HCT116 (cell line): ENCODE data around the gene TNRC18. TPM values are rescaled to one million over a fixed set of nuclear protein-coding genes. Genes with fewer than 3 reads are reported as not detected.

Source experiments
- ATAC-seq: fragments of 200-7000 bp; cut with Tn5 transposase; 2 replicates; pipeline ENCODE4 v1.9.1; 2020; ENCODE audit warnings: mild to moderate bottlenecking, moderate library complexity
- BruUV-seq: library from RNA; stranded (reverse); fragments of 400-500 nt; replicated peaks from 2 replicates; lab custom pipeline; 2021; lab: Mats Ljungman, UMichigan
- CTCF ChIA-PET: fragments of 300-600 bp; sonication (Branson Sonifier 250); formaldehyde crosslinking; loops from one replicate; lab custom pipeline; 2021; ENCODE audit warnings: antibody characterized with exemption; lab: Charles Lee
- POLR2A ChIA-PET: fragments of 300-600, 350-600 bp; sonication (Branson Sonifier 250); formaldehyde crosslinking; loops from one replicate; lab custom pipeline; 2021; ENCODE audit warnings: antibody characterized with exemption; lab: Charles Lee
- RAD21 ChIA-PET, 2 experiments: fragments of 300-600 bp; sonication (Branson Sonifier 250); formaldehyde crosslinking; loops; one replicate each; lab custom pipeline; 2023; ENCODE audit warnings: low total read pairs in 2 of 2; ENCODE audit not compliant: uncharacterized antibody in 2 of 2, unreplicated experiment in 2 of 2, low non-redundant PET in 1 of 2; lab: Charles Lee
- DNase-seq: peaks from one replicate; pipeline ENCODE4 v3.0.0-alpha.2; 2010; ENCODE audit warnings: low read depth, low spot score
- H2AFZ ChIP-seq: fragments of 200-600 bp; shearing (Covaris generic), sonication (generic); 2 replicates; pipeline ENCODE4 v1.6.1; 2017; ENCODE audit warnings: low read depth, mixed run types, mixed read lengths, antibody characterized with exemption, low read length; ENCODE audit not compliant: poor library complexity, severe bottlenecking
- H3K27ac ChIP-seq: 2 replicates; pipeline ENCODE4 v1.5.1; 2012; ENCODE audit warnings: low read depth, low read length
- H3K27me3 ChIP-seq: fragments of 200-600 bp; sonication (generic); 2 replicates; pipeline ENCODE4 v1.6.1; 2016; ENCODE audit warnings: mixed run types, low read length, mixed read lengths; ENCODE audit not compliant: insufficient read depth
- H3K36me3 ChIP-seq, 2 experiments: fragments of 200-500 bp in 1 of 2; fragments of 200-600 bp in 1 of 2; sonication (Bioruptor generic) in 1 of 2; sonication (generic) in 1 of 2; 2 replicates each; pipeline versions ENCODE4 v1.5.1 to v1.6.1; 2014 to 2016; ENCODE audit warnings: low read length in 2 of 2, inconsistent platforms in 1 of 2, mixed read lengths in 1 of 2, mixed run types in 1 of 2; ENCODE audit not compliant: insufficient read depth in 2 of 2, control insufficient read depth in 1 of 2
- H3K4me1 ChIP-seq, 2 experiments: fragments of 200-600 bp in 1 of 2; sonication (generic) in 1 of 2; 2 replicates each; pipeline versions ENCODE4 v1.5.1 to v1.6.1; 2012 to 2017; ENCODE audit warnings: low read length in 2 of 2, inconsistent platforms in 1 of 2, mild to moderate bottlenecking in 1 of 2, mixed read lengths in 1 of 2, mixed run types in 1 of 2, moderate library complexity in 1 of 2; ENCODE audit not compliant: insufficient read depth in 2 of 2, control insufficient read depth in 1 of 2
- H3K4me2 ChIP-seq: fragments of 200-600 bp; sonication (generic); 2 replicates; pipeline ENCODE4 v1.6.1; 2017; ENCODE audit warnings: mixed run types, low read length, mixed read lengths
- H3K4me3 ChIP-seq, 2 experiments: fragments of 200-600 bp in 1 of 2; sonication (generic) in 1 of 2; replicated peaks in 1 of 2; 2 replicates each; pipeline ENCODE4 v1.5.1; 2011 to 2016; ENCODE audit warnings: low read length in 2 of 2, control low read depth in 1 of 2, low read depth in 1 of 2, mild to moderate bottlenecking in 1 of 2, mixed read lengths in 1 of 2, mixed run types in 1 of 2
- H3K79me2 ChIP-seq: fragments of 200-600 bp; sonication (generic); 2 replicates; pipeline ENCODE4 v1.6.1; 2017; ENCODE audit warnings: mild to moderate bottlenecking, mixed run types, low read length, moderate library complexity, mixed read lengths; ENCODE audit not compliant: insufficient read depth
- H3K9ac ChIP-seq: fragments of 200-600 bp; sonication (generic); 2 replicates; pipeline ENCODE4 v1.6.1; 2016; ENCODE audit warnings: low read length, mixed read lengths
- H3K9me2 ChIP-seq: fragments of 200-600 bp; sonication (generic), shearing (Covaris generic); 2 replicates; pipeline ENCODE4 v1.6.1; 2017; ENCODE audit warnings: mixed run types, mild to moderate bottlenecking, moderate library complexity; ENCODE audit not compliant: insufficient read depth
- H3K9me3 ChIP-seq, 2 experiments: fragments of 200-500 bp in 1 of 2; fragments of 200-600 bp in 1 of 2; sonication (Bioruptor generic) in 1 of 2; sonication (generic) in 1 of 2; 2 replicates each; pipeline ENCODE4 v1.6.1; 2014 to 2017; ENCODE audit warnings: low read length in 2 of 2, mixed read lengths in 2 of 2, inconsistent platforms in 1 of 2, low read depth in 1 of 2, mild to moderate bottlenecking in 1 of 2, mixed run types in 1 of 2, moderate library complexity in 1 of 2; ENCODE audit not compliant: control insufficient read depth in 1 of 2, insufficient read depth in 1 of 2
- H4K20me1 ChIP-seq: fragments of 200-600 bp; sonication (generic), shearing (Covaris generic); 2 replicates; pipeline ENCODE4 v1.6.1; 2017; ENCODE audit warnings: mixed run types, mild to moderate bottlenecking, moderate library complexity; ENCODE audit not compliant: insufficient read depth
- CEBPB ChIP-seq: IDR thresholded peaks from 2 replicates; pipeline ENCODE4 v1.6.1; 2012; ENCODE audit warnings: low read depth
- CTCF ChIP-seq, 3 experiments: fragments of 200-600 bp in 1 of 3; sonication (generic) in 1 of 3; IDR thresholded peaks in 2 of 3; conservative IDR thresholded peaks in 1 of 3; 2 replicates each; pipeline ENCODE4 v1.5.1; 2012 to 2017; ENCODE audit warnings: low read depth in 2 of 3, low read length in 2 of 3, antibody characterized with exemption in 1 of 3, borderline replicate concordance in 1 of 3, control low read depth in 1 of 3, mild to moderate bottlenecking in 1 of 3, mixed read lengths in 1 of 3, mixed run types in 1 of 3, moderate library complexity in 1 of 3; ENCODE audit not compliant: insufficient read depth in 1 of 3
- ELF1 ChIP-seq: IDR thresholded peaks from 2 replicates; pipeline ENCODE4 v1.6.1; 2012; ENCODE audit warnings: low read depth, borderline replicate concordance
- EZH2phosphoT487 ChIP-seq: fragments of 200-600 bp; IDR thresholded peaks from 2 replicates; pipeline ENCODE4 v1.6.1; 2018; ENCODE audit warnings: antibody characterized with exemption, borderline replicate concordance
- FOSL1 ChIP-seq: IDR thresholded peaks from 2 replicates; pipeline ENCODE4 v1.6.1; 2012; ENCODE audit warnings: low read depth
- SRF ChIP-seq: IDR thresholded peaks from 2 replicates; pipeline ENCODE4 v1.6.1; 2012; ENCODE audit warnings: low read depth
- YY1 ChIP-seq: IDR thresholded peaks from 2 replicates; pipeline ENCODE4 v1.6.1; 2011; ENCODE audit warnings: low read length, low read depth, moderate library complexity, mild to moderate bottlenecking; ENCODE audit not compliant: insufficient replicate concordance; ENCODE audit errors: extremely low read depth
- ZNF274 ChIP-seq: fragments of 200-500 bp; sonication (Bioruptor generic); IDR thresholded peaks from 2 replicates; pipeline ENCODE4 v1.6.1; 2014; ENCODE audit warnings: mild to moderate bottlenecking, low read depth, low read length, inconsistent platforms
- intact Hi-C: fragments of 100-400 bp; cut with micrococcal nuclease; formaldehyde crosslinking; loops from 2 replicates; pipeline ENCODE4 v1.10.0; 2022
- total RNA-seq: library from RNA; stranded (reverse); gene quantifications from one replicate; pipeline ENCODE4 v1.2.1, GENCODE V29; 2021; ENCODE audit not compliant: unreplicated experiment
- TF ChIP-seq, protein P1 (sequence below): IDR thresholded peaks from 2 replicates; pipeline ENCODE4 v1.6.1; 2011; ENCODE audit warnings: mild to moderate bottlenecking, low read length, moderate library complexity; ENCODE audit not compliant: insufficient replicate concordance; ENCODE audit errors: extremely low read depth
- TF ChIP-seq, protein P2 (sequence below): IDR thresholded peaks from 2 replicates; pipeline ENCODE4 v1.6.1; 2012
- TF ChIP-seq, protein P3 (sequence below): IDR thresholded peaks from 2 replicates; pipeline ENCODE4 v1.6.1; 2012

The TNRC18 gene
- total RNA-seq, 1 experiment from 2014 or later = 101 TPM

GRCh38 chr7:5455175-5455574 is 31.5 kb upstream of the TNRC18 start:
- ChIA-PET CTCF (no interaction called here), POLR2A (no interaction called here), RAD21 (no interaction called here)
- H2AFZ ChIP-seq = no peak overlapping the region
- TF ChIP-seq CTCF (IDR thresholded peaks at IDR 0.05 in 2 of 3, conservative IDR thresholded peaks at IDR 0.05 in 1 of 3; ENCODE audit: borderline replicate concordance in 1 of 3, insufficient read depth in 1 of 3, low read depth in 2 of 3, low read length in 2 of 3) (no peak), EZH2phosphoT487 (no peak), CEBPB (no peak), ELF1 (no peak), FOSL1 (no peak), YY1 (no peak), ZNF274 (no peak), SRF (no peak)
- TF ChIP-seq, protein P1, sequence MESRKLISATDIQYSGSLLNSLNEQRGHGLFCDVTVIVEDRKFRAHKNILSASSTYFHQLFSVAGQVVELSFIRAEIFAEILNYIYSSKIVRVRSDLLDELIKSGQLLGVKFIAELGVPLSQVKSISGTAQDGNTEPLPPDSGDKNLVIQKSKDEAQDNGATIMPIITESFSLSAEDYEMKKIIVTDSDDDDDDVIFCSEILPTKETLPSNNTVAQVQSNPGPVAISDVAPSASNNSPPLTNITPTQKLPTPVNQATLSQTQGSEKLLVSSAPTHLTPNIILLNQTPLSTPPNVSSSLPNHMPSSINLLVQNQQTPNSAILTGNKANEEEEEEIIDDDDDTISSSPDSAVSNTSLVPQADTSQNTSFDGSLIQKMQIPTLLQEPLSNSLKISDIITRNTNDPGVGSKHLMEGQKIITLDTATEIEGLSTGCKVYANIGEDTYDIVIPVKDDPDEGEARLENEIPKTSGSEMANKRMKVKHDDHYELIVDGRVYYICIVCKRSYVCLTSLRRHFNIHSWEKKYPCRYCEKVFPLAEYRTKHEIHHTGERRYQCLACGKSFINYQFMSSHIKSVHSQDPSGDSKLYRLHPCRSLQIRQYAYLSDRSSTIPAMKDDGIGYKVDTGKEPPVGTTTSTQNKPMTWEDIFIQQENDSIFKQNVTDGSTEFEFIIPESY = no peak
- TF ChIP-seq, protein P2, sequence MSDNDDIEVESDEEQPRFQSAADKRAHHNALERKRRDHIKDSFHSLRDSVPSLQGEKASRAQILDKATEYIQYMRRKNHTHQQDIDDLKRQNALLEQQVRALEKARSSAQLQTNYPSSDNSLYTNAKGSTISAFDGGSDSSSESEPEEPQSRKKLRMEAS = no peak
- TF ChIP-seq, protein P3, sequence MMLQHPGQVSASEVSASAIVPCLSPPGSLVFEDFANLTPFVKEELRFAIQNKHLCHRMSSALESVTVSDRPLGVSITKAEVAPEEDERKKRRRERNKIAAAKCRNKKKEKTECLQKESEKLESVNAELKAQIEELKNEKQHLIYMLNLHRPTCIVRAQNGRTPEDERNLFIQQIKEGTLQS = no peak
- H3K4me2 ChIP-seq = no peak overlapping the region
- H3K9me3 ChIP-seq = no peaks in the 10 kb centered on the region
- no peaks in the 10 kb centered on the region for H3K36me3 ChIP-seq
- no peak for ATAC-seq
- no TSS peak for BruUV-seq
- H3K27ac ChIP-seq = no peak overlapping the region
- intact Hi-C loops = no loop called here
- no peak overlapping the region for H3K9ac ChIP-seq
- no peak overlapping the region for H3K4me3 ChIP-seq
- no peak for DNase-seq
- no peaks in the 10 kb centered on the region for H4K20me1 ChIP-seq
- H3K27me3 ChIP-seq = no peaks in the 10 kb centered on the region
- H3K9me2 ChIP-seq = no peaks in the 10 kb centered on the region
- no peaks in the 10 kb centered on the region for H3K4me1 ChIP-seq
- no peaks in the 10 kb centered on the region for H3K79me2 ChIP-seq
